GM18498 (cell line): Measurements from ENCODE around the gene MMP27.
"Not testable (repeated sequence)": the region's sequence is repeated elsewhere in the genome, so short reads cannot be mapped to it uniquely, and the experiment has no call there.

Experiments
- ATAC-seq: cut with Tn5 transposase; IDR thresholded peaks from one replicate; pipeline ENCODE4 v1.9.1; 2021; ENCODE audit warnings: mild to moderate bottlenecking, moderate library complexity; ENCODE audit not compliant: unreplicated experiment

The MMP27 gene, protein sequence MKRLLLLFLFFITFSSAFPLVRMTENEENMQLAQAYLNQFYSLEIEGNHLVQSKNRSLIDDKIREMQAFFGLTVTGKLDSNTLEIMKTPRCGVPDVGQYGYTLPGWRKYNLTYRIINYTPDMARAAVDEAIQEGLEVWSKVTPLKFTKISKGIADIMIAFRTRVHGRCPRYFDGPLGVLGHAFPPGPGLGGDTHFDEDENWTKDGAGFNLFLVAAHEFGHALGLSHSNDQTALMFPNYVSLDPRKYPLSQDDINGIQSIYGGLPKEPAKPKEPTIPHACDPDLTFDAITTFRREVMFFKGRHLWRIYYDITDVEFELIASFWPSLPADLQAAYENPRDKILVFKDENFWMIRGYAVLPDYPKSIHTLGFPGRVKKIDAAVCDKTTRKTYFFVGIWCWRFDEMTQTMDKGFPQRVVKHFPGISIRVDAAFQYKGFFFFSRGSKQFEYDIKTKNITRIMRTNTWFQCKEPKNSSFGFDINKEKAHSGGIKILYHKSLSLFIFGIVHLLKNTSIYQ

GRCh38 chr11:102705626-102706025 lies at the start of gene MMP27:
Gene MMP27, minus strand, starts transcription at chr11:102705769. Its CDS starts 55 bp downstream, at chr11:102705714.
- ATAC-seq: no peak

GRCh38 chr11:102753267-102753666 lies 47.7 kb upstream of the MMP27 start:
- ATAC-seq: no peak

GRCh38 chr11:102751673-102752072 lies 46.1 kb upstream of the MMP27 start:
- no peak for ATAC-seq

DNA sequence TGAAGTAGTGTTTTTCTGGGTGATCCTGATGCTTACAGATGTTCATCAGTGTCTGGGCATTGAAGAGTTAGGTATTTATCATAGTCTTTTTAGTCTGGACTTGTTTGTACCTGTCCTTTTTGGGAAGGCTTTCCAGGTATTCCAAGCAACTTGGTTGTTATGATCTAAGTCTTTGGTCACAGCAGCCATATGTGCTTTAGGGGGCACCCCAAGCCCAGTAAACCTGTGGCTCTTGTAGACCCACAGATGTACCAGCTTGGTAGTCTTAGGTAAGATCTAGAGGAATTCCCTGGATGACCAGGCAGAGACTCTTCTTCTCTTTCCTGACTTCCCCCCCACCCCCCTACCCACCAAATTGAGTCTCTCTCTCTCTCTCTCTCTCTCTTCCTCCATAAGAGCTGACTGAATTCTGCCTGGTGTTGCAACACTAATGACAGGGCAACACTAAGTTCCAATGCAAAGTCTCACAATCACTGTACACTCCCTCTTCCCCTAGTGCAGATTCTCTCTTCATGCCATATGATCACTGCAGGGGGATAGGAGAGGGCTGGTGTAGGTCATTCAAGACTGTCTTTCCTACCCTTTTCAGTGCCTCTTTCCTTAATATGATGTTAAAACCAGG lies 43.6 kb upstream of the MMP27 start:
- no peak for ATAC-seq

DNA sequence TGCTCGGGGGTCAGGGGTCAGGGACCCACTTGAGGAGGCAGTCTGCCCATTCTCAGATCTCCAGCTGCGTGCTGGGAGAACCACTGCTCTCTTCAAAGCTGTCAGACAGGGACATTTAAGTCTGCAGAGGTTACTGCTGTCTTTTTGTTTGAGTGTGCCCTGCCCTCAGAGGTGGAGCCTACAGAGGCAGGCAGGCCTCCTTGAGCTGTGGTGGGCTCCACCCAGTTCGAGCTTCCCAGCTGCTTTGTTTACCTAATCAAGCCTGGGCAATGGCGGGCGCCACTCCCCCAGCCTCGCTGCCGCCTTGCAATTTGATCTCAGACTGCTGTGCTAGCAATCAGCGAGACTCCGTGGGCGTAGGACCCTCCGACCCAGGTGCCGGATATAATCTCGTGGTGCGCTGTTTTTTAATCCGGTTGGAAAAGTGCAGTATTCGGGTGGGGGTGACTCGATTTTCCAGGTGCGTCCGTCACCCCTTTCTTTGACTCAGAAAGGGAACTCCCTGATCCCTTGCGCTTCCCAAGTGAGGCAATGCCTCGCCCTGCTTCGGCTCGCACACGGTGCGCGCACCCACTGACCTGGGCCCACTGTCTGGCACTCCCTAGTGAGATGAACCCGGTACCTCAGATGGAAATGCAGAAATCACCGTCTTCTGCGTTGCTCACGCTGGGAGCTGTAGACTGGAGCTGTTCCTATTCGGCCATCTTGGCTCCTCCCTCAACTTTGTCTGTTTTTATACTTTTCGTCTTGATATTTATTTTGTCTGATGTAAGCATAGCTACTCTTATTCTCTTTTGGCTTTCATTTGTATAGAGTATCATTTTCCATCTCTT lies 41.4 kb upstream of the MMP27 start:
- ATAC-seq: not testable (repeated sequence)

GRCh38 chr11:102734650-102735049 lies 29.1 kb upstream of the MMP27 start:
- ATAC-seq: no peak

DNA sequence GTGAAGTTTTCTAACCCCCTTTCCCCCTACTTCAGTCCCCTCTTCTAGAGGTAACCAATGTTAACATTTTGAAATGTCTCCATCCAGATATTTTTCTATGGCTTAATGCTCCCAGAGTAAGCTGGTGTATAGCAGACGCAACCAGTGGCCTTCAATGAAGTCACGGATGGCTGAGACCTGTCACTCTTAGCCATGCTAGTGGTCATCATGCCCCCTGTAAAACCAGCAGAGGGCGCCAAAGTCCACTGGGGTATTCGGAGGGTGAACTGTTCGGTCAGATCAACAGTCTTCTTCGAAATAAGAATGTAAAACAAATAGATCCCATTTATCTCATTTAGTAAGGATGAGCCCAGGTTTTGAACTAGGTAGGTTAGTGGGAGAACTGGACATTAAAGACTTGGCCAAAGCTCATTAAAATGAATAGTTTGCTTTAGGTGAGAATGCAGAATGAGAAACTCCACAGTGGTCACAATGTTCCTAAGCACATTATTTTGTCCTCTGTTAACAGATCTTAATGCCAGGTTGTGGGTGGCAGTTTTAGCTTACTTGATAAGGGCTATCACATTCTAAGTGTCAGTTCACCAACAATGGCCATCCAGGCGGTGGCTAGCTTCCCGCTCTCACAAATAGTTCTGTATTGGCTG lies 27.8 kb upstream of the MMP27 start:
- ATAC-seq: peak; percentile 84

DNA sequence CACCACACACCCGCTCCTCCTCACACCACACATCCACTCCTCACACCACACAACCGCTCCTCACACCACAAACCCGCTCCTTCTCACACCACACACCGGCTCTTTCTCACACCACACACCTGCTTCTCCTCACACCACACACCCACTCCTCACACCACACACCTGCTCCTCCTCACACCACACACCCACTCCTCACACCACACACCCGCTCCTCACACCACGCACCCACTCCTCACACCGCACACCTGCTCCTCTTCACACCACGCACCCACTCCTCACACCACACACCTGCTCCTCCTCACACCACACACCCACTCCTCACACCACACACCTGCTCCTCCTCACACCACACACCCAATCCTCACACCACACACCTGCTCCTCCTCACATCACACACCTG lies 25.4 kb upstream of the MMP27 start:
- not testable (repeated sequence) for ATAC-seq

DNA sequence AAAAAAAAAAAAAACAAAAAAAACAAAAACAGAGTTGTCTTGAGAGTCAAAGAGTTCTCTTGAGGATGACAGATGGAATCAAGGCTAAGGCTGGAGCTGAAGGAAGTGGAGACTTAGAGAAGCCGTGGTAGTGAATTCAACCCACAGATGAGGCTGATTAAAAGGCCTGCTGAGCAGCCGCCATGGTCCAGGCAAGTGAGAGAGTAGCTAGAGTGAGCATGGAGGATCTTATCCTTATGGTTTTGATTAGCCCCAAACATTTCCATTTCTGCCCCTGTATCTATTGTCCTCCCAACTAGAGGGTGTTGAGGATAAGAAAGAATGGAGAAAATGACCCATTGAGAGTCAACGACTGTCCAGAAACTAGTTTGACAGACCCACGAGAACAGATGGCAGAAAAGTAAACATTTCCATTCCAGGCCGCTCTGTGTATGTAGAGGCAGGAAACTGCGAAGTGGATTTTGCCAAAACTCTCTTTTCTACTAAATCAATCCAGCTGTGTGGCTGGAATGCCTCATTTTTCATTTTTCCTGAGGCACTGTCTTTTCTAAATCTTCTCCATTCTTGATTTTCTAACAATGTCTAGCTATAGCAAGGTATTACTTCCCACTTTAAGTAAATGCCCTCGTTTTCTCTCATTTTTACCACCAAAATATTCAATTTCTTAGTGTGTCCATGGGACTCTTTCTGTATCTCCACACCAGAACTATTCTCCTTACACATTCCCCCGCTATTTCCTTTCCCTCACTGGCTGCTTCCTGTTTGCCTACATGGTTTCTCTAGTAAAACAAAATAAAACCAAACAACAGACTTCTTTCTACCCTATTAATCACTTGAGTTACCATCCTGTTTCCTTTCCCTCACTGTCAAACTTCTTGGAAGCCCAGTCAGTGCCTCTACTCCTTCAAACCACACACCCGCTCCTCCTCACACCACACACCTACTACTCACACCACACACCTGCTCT lies 24.6 kb upstream of the MMP27 start:
- no peak for ATAC-seq

- ATAC-seq: no peak
Measured at GRCh38 chr11:102727890-102728289, 22.3 kb upstream of the MMP27 start.

- ATAC-seq: no peak
Measured at GRCh38 chr11:102724904-102725500, 19.4 kb upstream of the MMP27 start, which contains the start of gene MMP8. Gene MMP8, minus strand, starts transcription at chr11:102724954. Its CDS starts 99 bp downstream, at chr11:102724855.

GRCh38 chr11:102722821-102723220 lies 17.3 kb upstream of the MMP27 start:
- no peak for ATAC-seq

DNA sequence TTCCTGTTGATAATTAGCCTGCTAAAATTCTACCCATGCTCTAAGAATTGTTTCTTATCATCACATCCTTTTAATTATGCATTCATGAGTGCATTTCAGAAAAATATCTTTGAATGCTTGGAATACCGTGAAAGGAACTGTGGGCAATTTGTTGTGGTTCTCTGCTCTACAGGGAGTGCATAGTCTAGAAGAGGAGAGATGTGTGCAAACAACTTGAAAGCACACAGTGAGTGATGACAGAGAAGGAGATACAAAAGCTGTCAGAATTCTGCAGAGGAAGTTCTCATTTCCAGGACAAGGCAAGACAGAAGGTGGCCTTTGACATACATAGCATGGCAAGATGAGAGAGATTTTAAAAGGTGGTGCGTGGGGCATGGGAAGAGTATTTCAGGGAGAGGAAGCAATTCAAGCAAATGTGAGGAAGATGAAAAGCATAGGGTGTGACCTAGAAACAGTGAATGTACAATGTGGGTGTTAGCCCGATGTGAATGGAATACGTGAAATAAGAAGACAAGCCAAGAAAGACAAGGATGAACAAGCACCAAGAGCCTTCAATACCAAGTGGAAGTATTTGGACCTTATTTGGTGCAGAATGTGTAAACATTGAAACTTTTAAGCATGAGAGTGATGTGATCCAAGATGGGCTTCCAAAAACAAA lies 14.2 kb upstream of the MMP27 start:
- ATAC-seq: no peak

DNA sequence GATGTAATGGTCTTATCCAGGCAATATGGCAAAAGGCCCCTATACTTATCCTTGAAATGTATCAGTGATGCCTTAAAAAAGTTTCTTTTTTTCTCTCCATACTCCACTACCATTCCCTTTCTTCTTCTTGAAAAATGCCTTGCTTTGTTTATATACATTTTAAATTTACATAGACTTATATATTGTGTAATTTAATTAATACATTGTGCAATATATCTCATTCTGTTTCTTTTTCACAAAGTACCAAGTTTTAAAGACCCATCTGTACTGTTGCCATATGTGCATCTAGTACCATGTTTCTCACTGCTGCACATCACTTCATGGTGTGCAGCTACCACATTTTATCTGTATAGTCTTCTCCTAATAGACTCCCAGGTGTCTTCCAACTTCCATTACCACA lies 11.7 kb upstream of the MMP27 start:
- ATAC-seq: no peak

- peak; percentile 81 for ATAC-seq
Measured at GRCh38 chr11:102716527-102716926, 11.0 kb upstream of the MMP27 start.

GRCh38 chr11:102712137-102712536 lies 6.6 kb upstream of the MMP27 start:
- ATAC-seq: peak; percentile 48

DNA sequence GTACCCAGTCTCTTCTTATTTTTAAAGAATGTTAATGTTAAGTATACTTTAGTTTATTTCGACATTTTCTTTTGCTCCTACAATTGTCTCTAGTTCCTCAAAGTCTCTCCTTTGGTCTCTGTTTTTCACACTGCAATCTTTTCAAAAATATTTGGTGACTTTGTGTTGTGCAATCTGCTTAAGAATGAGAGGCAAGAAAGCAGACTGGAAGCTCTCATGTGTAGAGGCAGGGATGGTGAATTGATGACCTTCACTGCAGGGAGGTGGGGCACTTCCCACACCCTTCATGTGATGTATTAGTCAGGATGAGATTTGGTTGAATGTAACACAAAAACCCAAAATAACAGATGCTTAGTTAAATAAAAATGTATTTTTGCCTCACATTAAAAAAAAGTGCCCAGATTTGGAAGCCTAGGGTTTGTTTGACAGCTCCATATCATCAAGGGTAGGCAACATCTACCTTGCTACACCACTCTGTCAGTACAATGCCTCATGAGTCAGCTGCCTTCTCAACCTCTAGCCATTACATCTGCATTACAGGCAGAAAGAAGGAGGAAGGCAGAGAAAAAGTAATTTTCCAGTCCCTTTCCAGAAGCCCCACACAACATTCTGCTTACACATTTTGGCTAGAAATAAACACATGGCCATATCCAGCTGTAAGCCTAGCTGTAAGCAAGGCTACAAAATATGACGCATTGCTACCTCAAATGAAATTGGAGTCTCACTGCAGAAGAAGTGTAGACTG lies 3.8 kb upstream of the MMP27 start:
- ATAC-seq: no peak

- no peak for ATAC-seq
Measured at GRCh38 chr11:102708654-102709053, 3.1 kb upstream of the MMP27 start.
